HEK293T (cell line): ENCODE data around the gene CPM.

ENCODE experiments used
- BHLHE40 ChIP-seq: fragments of 450-650 bp; IDR thresholded peaks from 2 replicates; pipeline ENCODE4 v1.6.1; 2016; ENCODE audit warnings: mild to moderate bottlenecking, moderate library complexity, borderline replicate concordance
- ELF4 ChIP-seq: fragments of 450-650 bp; IDR thresholded peaks from 2 replicates; pipeline ENCODE4 v1.6.1; 2017; ENCODE audit warnings: antibody characterized with exemption

- no peak for TF ChIP-seq ELF4
- TF ChIP-seq BHLHE40: no peak
These were observed 93.5 kb downstream of the CPM start for GRCh38 chr12:68839183-68840147.
